Pancreas (tissue), 10 donors: ENCODE results near the gene COQ8A. TPM values are rescaled to one million over a fixed set of nuclear protein-coding genes. Genes with fewer than 3 reads are reported as not detected.

Experiments
- ATAC-seq, 4 donors: fragments of 200-7000 bp; cut with Tn5 transposase; one replicate each; pipeline versions ENCODE4 v1.8.0 to v1.9.1; 2020; ENCODE audit warnings: mild to moderate bottlenecking in 4 of 4, moderate library complexity in 4 of 4
- DNase-seq, 6 donors: peaks; one replicate each; pipeline ENCODE4 v3.0.0-alpha.2; 2020
- FAIRE-seq: peaks from 2 replicates; lab custom pipeline; 2012; peaks lifted over from hg19 to GRCh38; lab: Jason Lieb, UNC
- H3K27ac ChIP-seq, 4 donors: fragments of 200-600 bp; sonication (generic); 1 replicate in 3 of 4; 2 replicates in 1 of 4; pipeline versions ENCODE4 v1.5.0 to v1.8.0; 2020
- H3K27me3 ChIP-seq, 4 donors: fragments of 200-600 bp; one replicate each; pipeline ENCODE4 v1.8.0; 2021
- H3K36me3 ChIP-seq, 3 donors: fragments of 200-600 bp; sonication (generic) in 1 of 3; one replicate each; pipeline versions ENCODE4 v1.5.0 to v1.8.0; 2020 to 2021
- H3K4me1 ChIP-seq, 3 donors: fragments of 200-600 bp; one replicate each; pipeline ENCODE4 v1.8.0; 2021
- H3K4me3 ChIP-seq, 4 donors: fragments of 200-600 bp; sonication (generic) in 2 of 4; one replicate each; pipeline versions ENCODE4 v1.5.0 to v1.8.0; 2020 to 2021
- H3K9me3 ChIP-seq, 4 donors: fragments of 200-600 bp; one replicate each; pipeline ENCODE4 v1.8.0; 2021
- WGBS, 2 donors: extraction: QIAGEN DNeasy Blood & Tissue Kit; methylation state at CpG; one replicate each; pipeline ENCODE4 v1.1.7; 2013; 5-methylcytosine and 5-hydroxymethylcytosine counted together
- intact Hi-C, 3 donors: fragments of 100-400 bp; cut with DNase I; formaldehyde crosslinking; loops; one replicate each; pipeline versions ENCODE4 v1.11.1 to v1.14.2; 2022
- polyA plus RNA-seq, 2 donors: library from polyadenylated mRNA; stranded (reverse); fragments of 200-250 nt; gene quantifications; one replicate each; pipeline ENCODE4 v1.2.3, GENCODE V29; 2013
- total RNA-seq, 6 donors: library from RNA; stranded (reverse); fragmentation: NEBNext Ultra II Directional in 4 of 6; extraction: Animal tissue kit (Norgen Biotek cat#: 25700) in 4 of 6; gene quantifications; one replicate each; pipeline versions ENCODE4 v1.2.1 to v1.2.4, GENCODE V29; 2021 to 2023
- TF ChIP-seq, protein P1 (sequence below), 4 donors: fragments of 200-600 bp; sonication (generic) in 3 of 4; IDR thresholded peaks; one replicate each; pipeline versions ENCODE4 v1.5.0 to v1.8.0; 2021; ENCODE audit warnings: antibody characterized with exemption in 4 of 4
- donor health status: healthy with polysubstance abuse.
- donor health status: DM: no; HTN: no; CAD: no; lungs with moderate emphysema.
- donor health status: DM: no; HTN: no; CAD: no.
- donor health status: control.
- donor health status: control.
- donor health status: Bipolar disorder and iron deficiency.
- donor health status: DM: yes; HTN: yes; CAD: no.
- donor health status: DM: no; HTN: no; CAD: no.
- donor health status: DM: no; HTN: no; CAD: no.
- donor health status: DM: yes; HTN: yes; CAD: no.

The COQ8A gene
- total and polyA plus RNA-seq, 8 donors: 61.2 to 169 (median 92.5) TPM

DNA sequence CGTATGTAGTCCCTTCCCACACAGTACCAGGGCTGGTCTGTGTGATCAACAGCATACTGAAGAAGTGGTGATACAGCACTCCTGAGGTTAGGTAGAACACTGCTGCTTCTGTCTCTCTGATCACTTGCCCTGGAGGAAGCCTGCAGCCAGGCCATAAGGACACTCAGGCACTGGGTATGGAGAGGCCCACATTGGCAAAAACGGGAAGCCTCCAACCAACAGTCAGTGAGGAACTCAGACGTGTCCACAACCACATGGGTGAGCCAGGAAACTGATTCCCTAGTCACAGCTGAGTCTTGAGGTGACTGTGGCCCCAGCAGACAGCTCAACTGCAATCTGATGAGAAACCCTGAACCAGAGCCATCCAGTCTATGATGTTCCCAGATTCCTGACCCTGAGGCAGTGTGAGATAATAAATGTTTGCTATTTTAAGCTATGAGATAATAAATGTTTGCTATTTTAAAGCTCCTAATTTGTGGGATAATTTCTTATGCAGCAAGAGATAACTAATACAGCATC is 62.5 kb downstream of the COQ8A start:
- FAIRE-seq (no peak), ATAC-seq (no peak), DNase-seq (no peak)
- Histone ChIP-seq H3K4me3 (no peak overlapping the region), H3K36me3 (peaks cover 0 to 4% (median 0%) of the 10 kb centered on the region in 3 donors), H3K9me3 (no peaks in the 10 kb centered on the region), H3K27ac (no peak overlapping the region), H3K27me3 (no peaks in the 10 kb centered on the region), H3K4me1 (no peaks in the 10 kb centered on the region)
- intact Hi-C loops: no loop called here
- 43 to 64% methylated on average over 3 of the region's 3 CpGs for WGBS, 2 donors
- TF ChIP-seq, protein P1, sequence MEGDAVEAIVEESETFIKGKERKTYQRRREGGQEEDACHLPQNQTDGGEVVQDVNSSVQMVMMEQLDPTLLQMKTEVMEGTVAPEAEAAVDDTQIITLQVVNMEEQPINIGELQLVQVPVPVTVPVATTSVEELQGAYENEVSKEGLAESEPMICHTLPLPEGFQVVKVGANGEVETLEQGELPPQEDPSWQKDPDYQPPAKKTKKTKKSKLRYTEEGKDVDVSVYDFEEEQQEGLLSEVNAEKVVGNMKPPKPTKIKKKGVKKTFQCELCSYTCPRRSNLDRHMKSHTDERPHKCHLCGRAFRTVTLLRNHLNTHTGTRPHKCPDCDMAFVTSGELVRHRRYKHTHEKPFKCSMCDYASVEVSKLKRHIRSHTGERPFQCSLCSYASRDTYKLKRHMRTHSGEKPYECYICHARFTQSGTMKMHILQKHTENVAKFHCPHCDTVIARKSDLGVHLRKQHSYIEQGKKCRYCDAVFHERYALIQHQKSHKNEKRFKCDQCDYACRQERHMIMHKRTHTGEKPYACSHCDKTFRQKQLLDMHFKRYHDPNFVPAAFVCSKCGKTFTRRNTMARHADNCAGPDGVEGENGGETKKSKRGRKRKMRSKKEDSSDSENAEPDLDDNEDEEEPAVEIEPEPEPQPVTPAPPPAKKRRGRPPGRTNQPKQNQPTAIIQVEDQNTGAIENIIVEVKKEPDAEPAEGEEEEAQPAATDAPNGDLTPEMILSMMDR (IDR thresholded peaks at IDR 0.05): no peak

DNA sequence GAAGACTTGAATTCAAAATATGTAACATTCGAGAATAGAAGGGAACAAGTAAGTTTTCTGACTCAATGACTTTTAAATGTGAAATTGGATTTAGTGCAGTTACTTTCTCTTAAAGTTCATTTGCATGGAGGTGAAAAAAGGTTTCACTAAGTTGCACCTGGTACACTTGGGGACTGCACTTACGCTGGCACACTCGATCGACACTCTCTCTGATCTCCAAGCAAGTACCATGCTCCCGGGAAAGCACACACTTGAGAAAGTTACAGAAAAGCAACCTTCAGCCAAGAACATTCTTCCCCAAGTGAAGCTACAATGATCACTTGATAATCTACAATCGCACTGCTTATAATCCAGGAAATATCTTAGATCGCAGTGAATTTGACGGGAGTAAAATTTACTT is 63.1 kb downstream of the COQ8A start:
- TF ChIP-seq, protein P1 (IDR thresholded peaks at IDR 0.05): no peak
- ATAC-seq: no peak

DNA sequence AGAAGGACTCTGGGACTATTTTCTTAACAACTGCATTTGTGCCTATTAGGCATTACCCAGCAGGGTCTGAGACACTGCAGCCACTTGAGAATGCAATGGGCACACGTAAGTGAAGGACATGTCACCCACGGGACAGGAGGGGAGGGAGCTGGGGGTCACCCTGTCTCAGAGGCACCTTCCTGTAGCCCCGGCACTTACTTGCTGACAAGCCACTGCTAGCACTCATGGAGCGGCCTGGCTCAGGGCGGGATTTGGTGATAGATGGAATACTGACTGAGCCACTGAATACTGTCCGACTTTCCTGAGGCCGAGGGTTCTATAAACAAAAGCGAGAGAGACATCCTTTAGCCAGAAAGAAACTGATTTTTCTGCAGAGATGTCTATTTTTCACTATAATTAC is 64.7 kb downstream of the COQ8A start:
- Histone ChIP-seq H3K4me3 (no peak overlapping the region), H3K36me3 (peaks cover 0 to 4% (median 0%) of the 10 kb centered on the region in 3 donors), H3K27me3 (no peaks in the 10 kb centered on the region), H3K27ac (no peak overlapping the region), H3K9me3 (no peaks in the 10 kb centered on the region), H3K4me1 (no peaks in the 10 kb centered on the region)
- no peak for DNase-seq
- TF ChIP-seq, protein P1 (IDR thresholded peaks at IDR 0.05): no peak
- intact Hi-C loops: no loop called here
- no peak for FAIRE-seq
- WGBS, 2 donors: 96 to 98% methylated on average over 8 of the region's 8 CpGs
- ATAC-seq: no peak

More for the DNA sequence above, 63.1 kb downstream of the COQ8A start:
- no peaks in the 10 kb centered on the region for H3K27me3 ChIP-seq
- H3K36me3 ChIP-seq: peaks cover 0 to 4% (median 0%) of the 10 kb centered on the region in 3 donors
- DNase-seq: no peak
- H3K27ac ChIP-seq: no peak overlapping the region
- FAIRE-seq: no peak
- no peak overlapping the region for H3K4me3 ChIP-seq
- intact Hi-C loops: no loop called here
- no peaks in the 10 kb centered on the region for H3K4me1 ChIP-seq
- 96 to 97% methylated on average over 8 of the region's 8 CpGs for WGBS, 2 donors
- H3K9me3 ChIP-seq: no peaks in the 10 kb centered on the region

DNA sequence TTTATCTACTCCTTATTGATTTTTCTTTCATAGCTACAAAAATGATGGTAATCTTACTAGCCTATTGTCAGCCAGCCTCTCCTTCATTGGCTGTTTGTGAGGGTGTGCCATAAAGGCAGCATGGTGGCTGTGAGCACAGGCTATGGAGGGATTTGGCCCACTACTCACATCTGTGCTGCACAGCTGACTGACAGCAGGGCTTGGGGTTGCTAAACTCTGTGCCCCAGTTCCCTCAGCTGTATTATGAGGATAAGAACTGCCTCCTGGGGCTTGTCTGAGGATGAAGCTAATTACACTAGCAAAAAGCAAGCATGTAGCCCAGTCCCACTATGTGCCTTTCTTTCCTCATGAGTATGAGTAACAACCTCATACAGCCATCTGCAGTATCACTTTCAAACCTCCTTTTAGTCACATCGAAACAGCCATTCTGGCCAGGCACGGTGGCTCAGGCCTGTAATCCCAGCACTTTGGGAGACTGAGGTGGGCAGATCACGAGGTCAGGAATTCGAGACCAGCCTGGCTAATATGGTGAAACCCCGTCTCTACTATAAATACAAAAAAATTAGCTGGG is 66.2 kb downstream of the COQ8A start:
- intact Hi-C loops: no loop called here
- peaks cover 0 to 4% (median 0%) of the 10 kb centered on the region in 3 donors for H3K36me3 ChIP-seq
- no peak for FAIRE-seq
- H3K9me3 ChIP-seq: no peaks in the 10 kb centered on the region
- TF ChIP-seq, protein P1 (IDR thresholded peaks at IDR 0.05): no peak
- H3K4me3 ChIP-seq: no peak overlapping the region
- no peak for DNase-seq
- H3K4me1 ChIP-seq: peaks cover 0 to 4% (median 0%) of the 10 kb centered on the region in 3 donors
- no peaks in the 10 kb centered on the region for H3K27me3 ChIP-seq
- ATAC-seq: no peak
- H3K27ac ChIP-seq: no peak overlapping the region
- 96 to 98% methylated on average over 5 of the region's 5 CpGs for WGBS, 2 donors

DNA sequence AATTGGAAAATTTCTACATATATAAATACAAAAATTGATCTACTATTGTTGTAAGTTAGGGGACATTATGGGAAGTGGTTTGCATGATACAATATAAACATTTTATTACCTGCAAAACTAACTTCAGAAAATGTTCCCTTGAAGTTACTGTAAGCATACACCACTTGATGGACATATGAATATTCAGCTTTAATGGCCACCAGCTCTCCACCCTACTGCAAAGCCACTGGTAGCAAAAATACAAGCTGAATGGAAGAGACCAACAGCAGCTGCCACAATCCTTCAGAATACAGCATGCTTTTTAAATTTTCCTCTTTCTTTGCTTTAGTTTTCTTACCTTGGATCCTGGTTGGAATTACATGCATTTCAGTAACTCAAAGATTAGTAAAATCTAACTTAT is 69.8 kb downstream of the COQ8A start:
- intact Hi-C loops: no loop called here
- TF ChIP-seq, protein P1 (IDR thresholded peaks at IDR 0.05): no peak

More for the DNA sequence above, 69.8 kb downstream of the COQ8A start:
- H3K27ac ChIP-seq: no peak overlapping the region
- no peak for FAIRE-seq
- ATAC-seq: no peak
- no peak for DNase-seq
- peaks cover 5 to 25% (median 19%) of the 10 kb centered on the region in 3 donors for H3K4me1 ChIP-seq
- no peaks in the 10 kb centered on the region for H3K36me3 ChIP-seq
- H3K9me3 ChIP-seq: no peaks in the 10 kb centered on the region
- H3K4me3 ChIP-seq: no peak overlapping the region
- H3K27me3 ChIP-seq: no peaks in the 10 kb centered on the region
